ENCODE data around the gene FRAS1.
"Not testable (repeated sequence)": the region's sequence is repeated elsewhere in the genome, so short reads cannot be mapped to it uniquely, and the experiment has no call there.

FRAS1 gene

DNA sequence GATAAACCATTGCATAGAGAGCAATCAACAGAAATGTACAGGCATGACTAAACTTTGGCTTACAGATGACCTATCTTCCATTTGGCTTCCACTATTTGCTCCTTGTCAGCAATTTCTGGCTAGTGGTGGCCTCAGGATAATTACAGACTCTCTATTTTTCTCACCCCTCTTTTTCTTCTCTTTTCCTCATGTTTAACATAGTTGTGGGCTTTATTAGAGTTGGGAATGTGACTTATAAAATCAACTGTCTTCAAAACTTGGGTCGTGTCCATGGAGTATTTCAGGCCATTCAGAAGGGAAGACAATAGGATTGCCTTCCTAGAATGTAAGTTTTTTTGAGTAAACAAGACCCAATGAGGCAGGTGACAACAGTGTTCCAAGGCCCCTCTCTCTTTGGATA lies 236.2 kb downstream of the FRAS1 start:
- DNase-seq = no peak

DNA sequence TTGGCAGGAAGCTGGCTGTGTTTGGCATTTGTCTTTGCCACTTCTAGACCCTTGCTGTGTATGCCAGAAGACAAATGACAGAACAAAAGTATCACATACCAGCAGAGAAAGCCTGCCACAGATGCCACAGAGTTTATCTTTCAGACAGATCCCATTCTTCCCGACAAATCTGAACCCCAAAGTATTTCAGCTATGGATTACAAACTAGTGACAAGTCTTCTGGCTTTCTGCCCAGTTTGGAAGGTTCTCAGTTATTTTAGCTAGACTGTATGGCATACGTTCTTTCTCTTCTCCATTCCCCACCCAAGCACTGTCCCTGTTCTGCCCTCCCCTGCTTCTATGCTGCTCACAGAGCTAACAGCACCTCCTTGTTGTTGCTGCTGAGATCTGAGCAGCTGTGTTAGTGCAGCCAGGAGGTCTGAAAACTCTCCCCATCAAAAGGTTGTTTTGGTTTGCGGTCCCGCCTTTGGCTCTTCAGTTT lies 236.7 kb downstream of the FRAS1 start:
- DNase-seq = no peak

DNA sequence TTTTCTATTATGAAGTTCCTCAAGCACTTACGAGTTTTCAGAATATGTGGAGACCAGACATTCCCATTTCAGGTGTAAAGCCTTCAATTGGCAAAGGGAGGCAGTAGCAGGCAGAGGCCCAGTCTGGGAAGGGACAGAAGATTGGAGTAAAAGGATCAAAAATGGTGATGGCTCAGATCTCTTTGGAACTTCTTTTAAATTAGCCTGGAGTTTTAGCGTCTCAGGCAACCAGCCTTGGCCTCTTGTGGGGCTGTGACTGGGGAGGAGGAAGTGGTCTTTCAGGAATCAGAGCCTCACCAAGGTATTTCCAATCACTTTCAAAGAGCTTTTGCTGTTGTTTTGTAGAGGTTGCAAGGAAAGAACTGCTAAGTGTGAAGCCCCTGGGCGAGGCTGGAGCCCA lies 239.1 kb downstream of the FRAS1 start:
- DNase-seq = no peak

DNA sequence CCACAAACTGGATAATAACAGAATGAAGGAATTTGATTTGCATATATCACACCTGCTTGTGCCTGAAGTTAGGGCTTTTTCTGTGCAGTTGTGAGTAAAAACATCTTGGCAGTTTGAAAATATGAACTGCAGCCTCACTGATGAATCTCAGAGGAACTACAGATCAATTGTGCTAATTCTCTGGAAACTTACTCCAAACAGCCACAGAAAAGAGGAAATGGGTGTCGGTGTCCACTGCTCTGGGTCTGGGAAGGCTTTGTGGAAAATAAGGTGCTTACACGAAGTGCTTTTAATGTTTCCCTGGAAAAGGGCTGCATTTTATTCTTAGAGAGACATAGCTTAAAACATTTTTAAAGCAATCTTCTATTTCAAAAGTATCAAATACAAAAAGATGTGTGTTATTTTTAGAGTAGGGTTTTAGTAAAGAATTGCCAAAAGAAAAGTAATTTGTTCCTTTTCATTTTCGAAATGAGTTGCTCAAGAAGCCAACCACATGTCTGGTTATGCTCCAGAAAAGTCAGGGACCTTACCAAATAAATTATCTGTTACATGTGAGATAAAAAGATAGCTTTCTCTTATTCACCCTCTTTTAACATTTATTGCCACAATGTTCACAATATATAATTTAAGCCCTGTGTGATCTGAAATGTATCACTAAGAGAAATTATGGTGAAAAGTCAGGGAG lies 240.1 kb downstream of the FRAS1 start:
- DNase-seq = no peak

DNA sequence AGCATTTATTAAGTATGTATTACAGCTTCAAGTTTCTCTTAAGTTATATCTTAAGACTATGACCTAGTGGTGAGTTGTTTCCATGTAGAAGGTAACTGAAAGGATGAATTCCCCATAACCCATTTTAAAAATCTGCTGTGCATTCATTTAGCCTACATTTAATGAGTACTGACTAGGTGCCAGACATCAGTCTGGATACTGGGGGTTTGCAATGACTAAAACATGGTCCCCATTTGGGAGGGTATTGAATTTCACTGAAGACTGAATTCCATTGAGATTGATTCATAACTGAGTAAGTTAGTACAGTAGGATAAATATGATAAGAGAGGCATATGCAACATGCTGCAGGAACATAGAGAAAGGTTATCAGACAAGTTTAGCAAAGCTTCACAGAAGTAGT lies 241.5 kb downstream of the FRAS1 start:
- DNase-seq = no peak

DNA sequence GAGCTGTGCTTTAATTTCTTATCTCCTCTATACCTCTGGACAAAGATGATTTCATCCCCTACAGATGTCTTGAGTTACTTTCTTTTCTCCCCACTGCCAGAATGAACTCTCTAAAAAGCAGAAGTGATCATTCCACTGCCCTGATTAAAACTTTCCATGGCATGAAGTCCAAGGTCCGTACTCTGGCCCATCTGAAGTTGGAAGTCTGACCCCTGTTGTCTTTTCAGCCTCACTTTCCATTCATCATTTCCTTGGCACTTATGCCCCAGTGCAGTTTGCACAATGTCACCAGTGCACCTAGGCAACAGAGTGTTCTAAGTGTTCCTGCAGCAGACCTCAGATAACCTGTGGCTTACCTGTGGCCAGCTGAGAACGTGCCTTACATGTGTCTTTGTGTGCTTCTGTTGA lies 242.4 kb downstream of the FRAS1 start:
- no peak for DNase-seq

DNA sequence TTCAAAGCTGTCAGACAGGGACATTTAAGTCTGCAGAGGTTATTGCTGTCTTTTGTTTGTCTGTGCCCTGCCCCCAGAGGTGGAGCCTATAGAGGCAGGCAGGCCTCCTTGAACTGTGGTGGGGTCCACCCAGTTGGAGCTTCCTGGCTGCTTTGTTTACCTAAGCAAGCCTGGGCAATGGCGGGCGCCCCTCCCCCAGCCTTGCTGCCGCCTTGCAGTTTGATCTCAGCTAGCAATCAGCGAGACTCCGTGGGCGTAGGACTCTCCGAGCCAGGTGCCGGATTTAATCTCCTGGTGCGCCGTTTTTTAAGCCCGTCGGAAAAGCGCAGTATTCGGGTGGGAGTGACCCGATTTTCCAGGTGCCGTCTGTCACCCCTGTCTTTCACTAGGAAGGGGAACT lies 250.1 kb downstream of the FRAS1 start:
- DNase-seq = not testable (repeated sequence)

DNA sequence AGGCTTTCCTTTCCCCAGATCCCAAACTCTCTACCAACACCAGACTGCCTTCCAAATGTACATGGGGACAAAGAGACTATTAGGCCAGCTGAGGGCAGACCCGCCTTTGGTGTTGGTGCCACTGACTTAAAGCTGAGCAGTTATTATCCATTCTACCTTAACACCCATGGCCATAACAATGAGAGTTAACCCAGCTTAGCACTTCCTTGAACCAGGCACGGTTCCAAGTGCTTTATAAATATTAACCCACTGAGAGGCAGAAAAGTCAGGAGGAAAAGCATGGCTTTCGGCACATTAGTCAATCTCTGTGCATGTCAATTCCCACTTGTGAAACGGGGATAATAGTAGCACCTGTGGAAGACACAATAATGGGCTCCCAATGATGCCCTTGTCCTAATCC lies 251.4 kb downstream of the FRAS1 start:
- no peak for DNase-seq

DNA sequence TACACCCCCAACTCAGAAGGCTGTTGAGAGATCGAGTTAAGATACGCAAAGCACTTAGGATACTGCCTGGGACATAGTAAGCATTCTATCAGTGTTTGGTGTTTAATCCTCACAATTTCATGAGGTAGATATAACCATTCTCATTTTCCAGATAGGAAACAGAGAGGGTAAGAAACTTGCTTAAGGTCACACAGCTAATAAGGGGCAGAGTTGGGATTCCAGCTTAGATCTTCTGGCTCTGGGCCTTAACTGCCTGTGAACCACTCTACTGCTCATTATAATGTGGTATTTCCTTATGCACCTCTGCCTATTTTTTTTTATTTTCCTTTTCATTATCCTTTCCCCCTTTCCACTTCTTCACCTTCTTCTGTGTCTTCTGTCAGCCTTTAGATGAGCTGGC lies 252.2 kb downstream of the FRAS1 start:
- no peak for DNase-seq

DNA sequence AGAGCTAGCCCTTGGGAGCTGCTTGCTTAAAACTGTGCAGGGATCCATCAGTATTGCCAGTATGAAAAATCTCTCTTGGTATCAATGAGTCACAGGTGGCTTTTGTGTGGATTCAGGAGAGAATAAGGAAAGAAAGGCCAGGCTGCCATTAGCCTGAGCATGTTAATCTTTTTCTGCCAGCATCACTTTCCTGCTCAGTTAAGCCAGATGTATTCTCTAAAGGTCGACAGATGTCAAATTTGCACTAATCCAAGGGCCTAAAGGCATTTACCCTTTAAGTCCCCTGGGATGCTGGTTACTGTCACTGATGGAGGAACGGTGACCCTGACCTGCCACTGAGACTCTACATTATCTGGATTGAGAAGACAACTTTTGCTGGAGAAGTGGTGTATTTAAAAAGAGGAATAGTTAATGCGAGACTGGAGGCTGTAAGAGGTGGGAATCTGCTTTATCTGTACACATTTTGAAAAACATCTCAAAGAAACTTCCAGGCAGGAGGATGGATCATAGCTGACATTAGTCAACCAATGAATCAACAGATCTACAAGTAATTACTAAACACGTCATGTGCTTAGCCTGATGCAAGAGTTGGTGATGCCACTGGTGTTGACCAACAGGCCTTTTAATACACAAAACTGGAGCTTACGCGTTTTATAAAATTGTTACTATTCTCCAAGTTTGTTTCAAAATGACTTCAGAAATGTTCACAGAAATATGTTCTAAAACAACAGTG lies 253.1 kb downstream of the FRAS1 start:
- DNase-seq = no peak

DNA sequence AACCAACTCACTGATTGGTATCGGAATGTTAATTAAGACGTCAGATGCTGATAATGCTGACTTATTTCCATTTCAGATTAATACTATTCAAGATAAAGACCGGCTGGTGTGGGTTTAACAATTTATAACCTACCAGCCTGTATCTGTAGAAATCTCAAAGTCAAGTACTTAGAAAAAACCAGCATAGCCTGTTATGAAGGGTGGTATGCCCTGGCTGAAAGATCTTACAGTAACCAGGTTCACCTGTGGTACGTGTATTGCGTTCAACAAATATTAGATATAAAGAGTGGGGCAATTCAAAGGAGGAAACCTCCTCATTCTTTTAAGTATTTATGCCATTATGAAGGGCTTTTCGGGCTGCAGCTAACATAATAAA lies 253.6 kb downstream of the FRAS1 start:
- DNase-seq = no peak

DNA sequence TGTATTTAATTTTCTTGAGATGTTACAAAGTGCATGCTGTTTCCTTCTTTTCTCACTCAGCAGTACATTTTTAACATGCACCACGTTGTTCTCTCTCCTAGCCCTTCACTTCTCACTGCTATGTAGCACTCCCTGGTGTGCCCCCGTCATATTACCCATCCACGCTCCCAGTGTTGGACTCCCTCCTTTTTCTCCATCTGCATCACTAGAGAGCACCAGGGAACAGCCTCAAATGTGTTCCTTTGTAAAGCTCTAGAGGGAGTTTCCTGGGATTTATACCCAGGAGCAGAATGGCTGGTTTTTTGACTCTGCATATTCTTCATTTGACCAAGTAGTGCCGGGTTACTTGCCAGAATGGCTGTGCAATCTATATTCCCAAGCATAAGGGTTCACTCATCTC lies 254.2 kb downstream of the FRAS1 start:
- no peak for DNase-seq

DNA sequence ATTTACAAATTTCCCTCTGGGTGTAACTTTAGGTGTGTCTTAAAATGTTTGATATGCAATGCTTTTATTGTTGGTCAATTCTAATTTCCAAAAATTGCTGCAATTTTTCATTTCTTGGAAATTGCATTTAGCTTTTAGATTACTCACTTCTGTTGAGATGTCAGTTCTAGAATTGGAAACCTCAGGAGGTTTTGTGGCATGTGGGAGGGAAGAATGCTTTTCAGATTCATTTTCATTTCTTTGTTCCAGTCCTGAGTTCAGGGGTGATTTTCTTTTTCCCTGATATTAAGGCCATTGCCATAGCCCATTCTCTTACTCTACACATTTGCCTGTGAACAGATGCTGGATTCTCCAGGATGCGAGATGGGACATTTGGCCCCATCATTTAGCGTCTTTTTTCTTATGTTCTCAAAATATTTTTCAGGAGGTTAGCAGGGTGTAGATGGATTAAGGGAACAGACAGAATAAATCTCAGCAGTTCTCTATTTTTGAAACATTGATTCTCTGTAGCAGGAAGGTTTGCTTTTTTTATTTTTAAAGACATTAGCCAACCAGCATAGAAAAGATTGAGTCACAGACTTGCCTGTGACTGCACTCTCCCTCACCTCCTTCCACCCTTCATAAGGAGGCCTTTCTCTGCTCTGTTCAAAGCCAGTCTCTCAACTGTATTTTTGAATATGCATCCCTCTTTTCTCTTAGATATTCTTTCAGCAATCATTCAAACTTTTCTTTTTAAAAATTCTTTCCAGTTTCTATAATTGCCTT lies 256.0 kb downstream of the FRAS1 start:
- no peak for DNase-seq

DNA sequence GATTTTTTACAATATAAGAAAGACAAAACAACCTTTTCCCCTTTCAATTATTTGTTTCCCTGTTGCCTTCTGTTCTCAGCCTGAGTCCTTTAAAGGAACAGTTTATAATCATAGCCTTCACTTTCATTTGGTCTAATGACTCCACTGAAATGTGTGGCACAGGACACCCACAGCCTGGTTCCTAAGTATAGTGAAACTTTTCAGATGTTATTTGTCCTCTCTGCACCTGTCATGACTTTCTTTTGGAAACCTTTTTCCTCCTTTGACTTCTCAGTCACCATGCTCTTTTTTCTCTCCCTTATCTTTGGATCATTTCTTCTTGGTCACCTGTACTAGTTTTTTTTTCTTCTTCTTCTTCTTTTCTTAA lies 256.6 kb downstream of the FRAS1 start:
- no peak for DNase-seq

DNA sequence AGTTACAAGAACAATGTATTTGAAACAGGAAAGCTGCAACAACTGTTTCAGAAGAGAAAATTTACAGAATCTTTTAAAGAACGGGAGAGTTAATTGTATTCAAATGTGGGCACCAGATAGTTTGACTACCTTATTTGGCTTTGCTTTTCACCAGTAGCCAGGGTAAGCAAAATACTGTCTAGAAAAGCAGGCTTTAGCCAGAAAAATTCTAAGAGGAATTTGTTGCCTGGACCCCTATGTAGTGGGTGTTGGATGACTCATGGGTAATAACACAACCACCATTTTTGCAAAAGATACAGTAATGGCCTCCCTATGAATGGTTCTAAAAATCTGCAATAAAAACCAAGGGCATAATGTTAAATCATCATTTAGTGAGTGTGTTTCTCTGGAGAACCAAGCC lies 261.0 kb downstream of the FRAS1 start:
- no peak for DNase-seq

DNA sequence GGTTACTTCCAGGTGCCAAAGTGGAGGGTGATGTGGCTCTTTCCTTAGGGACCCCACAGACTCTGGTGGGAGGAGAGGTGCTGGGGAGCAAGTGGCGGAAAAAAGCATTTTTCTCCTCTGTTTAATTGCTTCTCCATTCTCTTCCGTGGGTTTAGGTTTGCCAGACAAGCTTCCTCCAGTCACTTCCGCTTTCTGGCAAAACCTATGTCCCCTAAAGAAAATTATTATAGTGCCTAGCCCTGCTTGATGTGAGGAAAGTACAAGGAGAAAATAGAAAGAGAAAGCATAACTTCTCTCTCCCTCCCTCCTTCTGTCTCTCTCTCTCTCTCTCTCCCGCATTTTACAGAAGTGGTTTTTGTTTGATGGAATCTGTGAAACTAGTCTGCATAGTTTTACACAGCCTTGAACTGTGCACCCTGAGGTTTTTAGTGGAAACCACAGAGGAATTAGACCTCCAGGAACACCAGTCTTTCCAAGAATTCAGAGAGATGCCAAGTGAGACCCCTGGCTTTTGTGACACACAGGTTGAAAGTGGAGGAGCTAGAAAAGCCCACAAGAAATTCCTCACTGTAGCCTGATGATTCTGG lies 263.3 kb downstream of the FRAS1 start:
- DNase-seq = no peak

DNA sequence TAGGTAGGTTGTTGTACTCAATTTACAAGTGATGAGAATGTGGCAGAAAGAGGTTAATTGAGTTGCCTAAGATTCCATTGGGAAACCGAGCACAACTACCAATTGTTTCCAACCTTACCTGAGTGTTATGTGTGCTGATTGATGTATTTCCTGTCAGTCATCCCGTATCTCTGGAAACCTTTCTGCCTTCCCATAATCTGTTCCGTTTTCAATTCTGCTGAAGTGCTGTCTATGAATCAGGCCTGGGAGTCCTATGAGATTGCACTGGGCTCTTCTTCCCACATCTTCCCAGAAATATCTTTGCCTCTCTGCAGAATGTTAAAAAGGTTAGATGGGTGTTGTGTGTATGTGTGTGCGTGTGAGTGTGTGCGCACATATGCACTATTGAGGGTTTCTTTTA lies 264.9 kb downstream of the FRAS1 start:
- DNase-seq = no peak

DNA sequence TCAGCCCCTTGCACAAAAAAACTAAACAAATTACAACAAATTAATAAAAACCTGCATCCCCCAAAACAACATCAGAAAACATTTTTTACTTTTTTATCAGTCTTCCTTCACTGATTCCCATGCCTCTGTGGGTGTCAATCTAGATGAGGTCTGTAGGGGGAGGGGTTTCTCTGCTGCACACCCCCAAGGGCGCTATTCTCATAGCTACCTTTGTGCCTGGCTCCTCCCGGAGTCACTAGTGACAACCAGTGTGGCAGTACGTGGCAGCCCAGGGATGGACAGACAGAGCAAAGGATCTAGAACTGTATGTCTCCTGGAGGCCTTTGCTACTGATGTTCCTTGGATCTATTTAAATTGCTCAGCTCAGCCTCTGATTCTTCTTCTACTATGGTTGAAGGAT lies 266.3 kb downstream of the FRAS1 start:
- DNase-seq = no peak

DNA sequence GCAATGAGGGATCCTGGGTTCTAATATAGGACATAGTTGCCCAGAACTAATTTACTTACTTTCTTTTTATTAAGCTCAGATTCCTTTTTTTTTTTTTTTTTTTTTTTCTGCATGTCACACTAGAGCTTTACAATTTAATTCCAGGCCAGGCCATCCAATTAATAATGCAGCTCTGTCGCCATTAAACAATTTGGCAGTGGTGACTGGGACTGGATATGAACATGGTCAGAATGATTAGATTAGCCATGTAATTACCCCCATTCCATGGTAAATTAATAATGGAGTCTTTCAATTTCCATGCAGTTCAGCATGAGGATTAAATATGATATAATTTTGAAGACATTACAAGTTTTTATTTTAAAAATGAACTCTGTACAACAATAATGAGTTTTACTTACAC lies 267.5 kb downstream of the FRAS1 start:
- DNase-seq = no peak

DNA sequence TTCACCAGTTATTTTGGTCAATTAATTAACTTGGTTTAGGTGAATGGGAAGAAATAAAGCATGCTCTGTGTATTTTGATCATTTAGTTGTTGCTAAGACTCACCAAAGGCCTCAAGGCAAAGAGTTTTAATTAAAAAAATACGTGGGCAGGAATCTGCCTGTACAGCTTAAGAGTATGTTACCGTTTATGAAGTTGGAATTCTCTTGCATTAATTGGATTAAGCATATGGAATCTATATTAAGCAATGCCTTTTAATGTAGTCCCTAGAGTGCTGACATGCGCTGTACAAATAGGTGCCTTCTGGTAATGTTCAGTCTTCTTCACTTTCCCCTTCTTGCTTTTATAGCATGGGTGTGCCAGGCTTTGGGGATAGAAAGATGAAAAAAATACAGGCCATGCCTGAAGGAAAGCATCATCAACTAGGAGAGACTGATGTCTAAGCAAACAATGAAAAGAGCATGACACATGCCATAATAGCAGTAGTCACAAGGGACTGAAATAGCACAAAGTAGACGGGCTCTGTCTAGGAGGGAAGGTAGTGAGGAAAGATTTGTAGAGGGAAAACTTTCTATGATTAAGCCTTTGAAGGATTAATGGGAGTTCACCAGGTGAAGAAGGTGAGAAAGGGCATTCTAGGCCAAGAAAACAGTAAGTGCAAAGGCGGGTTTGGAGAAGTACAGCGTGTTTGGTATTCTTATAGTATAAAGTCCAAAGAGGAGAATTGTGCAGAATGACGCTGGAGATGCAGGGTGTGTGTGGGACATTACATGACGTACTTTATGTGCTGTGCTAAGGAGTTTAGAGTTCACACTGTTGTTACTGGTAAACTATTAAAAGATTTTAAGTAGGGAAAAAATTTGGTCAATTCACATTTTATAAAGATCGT lies 268.4 kb downstream of the FRAS1 start:
- no peak for DNase-seq

DNA sequence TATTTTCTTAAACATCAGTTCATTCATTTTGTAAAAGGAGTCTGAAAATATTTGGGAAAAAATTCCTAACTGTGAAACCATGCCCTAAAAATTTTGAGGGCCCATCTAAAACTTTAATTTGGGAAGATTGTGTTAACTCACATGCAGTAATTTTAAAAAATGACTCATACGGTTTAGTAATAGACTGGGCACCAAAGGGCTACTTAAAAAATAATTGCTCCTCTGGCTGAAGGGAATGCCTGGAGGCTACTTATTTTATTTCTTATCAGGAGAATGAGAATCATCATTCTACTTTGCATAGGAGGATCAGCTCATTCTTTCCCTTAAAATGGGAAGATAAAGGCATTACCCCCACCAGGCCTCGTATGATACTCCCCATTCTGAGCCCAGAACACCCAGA lies 271.5 kb downstream of the FRAS1 start:
- not testable (repeated sequence) for DNase-seq

DNA sequence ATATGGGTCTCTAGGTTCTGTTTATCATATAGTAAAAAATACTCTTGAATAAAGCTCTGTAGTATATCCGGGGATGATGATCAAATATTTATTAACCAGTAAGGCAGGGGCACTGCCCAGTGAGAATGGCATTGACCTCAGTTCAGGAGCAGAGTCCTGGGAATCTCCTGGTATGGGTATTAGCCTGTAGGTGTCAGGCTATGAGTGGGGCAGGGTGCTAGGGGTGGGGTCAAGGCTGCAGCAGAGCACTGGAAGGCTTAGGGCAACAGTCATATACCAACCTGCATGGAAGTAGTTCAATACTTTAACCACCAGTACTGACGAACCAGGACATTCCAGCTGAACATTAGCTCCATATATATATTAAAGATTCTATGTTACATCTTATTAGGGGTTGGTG lies 274.1 kb downstream of the FRAS1 start:
- DNase-seq = no peak

DNA sequence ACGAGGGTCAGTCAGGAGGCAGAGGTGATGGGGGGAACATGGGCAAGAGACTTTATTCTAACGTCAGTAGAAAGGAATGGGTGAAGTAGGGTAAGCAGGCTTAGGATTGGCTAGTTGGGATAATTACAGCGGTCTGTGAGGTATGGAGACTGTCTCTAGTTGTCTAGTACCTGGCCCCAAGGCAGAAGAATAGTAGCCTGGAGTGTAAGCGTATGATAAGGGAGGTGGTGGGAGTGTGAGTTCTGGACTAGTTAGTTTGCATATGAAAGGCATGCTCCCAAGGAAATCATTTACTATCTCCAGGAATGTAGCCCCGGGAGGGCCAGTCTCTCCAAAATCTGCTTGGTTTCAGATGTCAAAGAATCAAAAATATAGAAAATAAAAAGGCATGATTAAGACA lies 274.8 kb downstream of the FRAS1 start:
- DNase-seq = no peak

Measured in T-helper 2 cell (primary cell).